BJ (cell line): Measurements from ENCODE around the gene BBX. TPM values are rescaled to one million over a fixed set of nuclear protein-coding genes. Genes with fewer than 3 reads are reported as not detected.
"Not testable (repeated sequence)": the region's sequence is repeated elsewhere in the genome, so short reads cannot be mapped to it uniquely, and the experiment has no call there.

ENCODE experiments used
- CTCF ChIA-PET: fragments of 350-600 bp; formaldehyde crosslinking; extraction: SDS; loops from one replicate; lab custom pipeline; 2021; ENCODE audit warnings: antibody characterized with exemption, inconsistent platforms; lab: Yijun Ruan, JAX
- POLR2A ChIA-PET: fragments of 300-600 bp; sonication (Branson Sonifier 250); formaldehyde crosslinking; extraction: SDS; loops from one replicate; lab custom pipeline; 2021; ENCODE audit warnings: antibody characterized with exemption; lab: Charles Lee
- DNase-seq: peaks from one replicate; pipeline ENCODE4 v3.0.0-alpha.2; 2011; ENCODE audit warnings: low read depth
- H3K27me3 ChIP-seq: 2 replicates; pipeline ENCODE4 v1.6.0; 2011; ENCODE audit warnings: low read length; ENCODE audit not compliant: control insufficient read depth, insufficient read depth
- H3K36me3 ChIP-seq: 2 replicates; pipeline ENCODE4 v1.5.1; 2011; ENCODE audit warnings: low read length; ENCODE audit not compliant: control insufficient read depth, insufficient read depth
- H3K4me3 ChIP-seq: 2 replicates; pipeline ENCODE4 v1.5.1; 2011; ENCODE audit warnings: low read depth, mild to moderate bottlenecking, control low read depth, low read length
- CTCF ChIP-seq: IDR thresholded peaks from 2 replicates; pipeline ENCODE4 v1.5.1; 2011; ENCODE audit warnings: low read depth, mild to moderate bottlenecking, control low read depth, inconsistent platforms, low read length, moderate library complexity; ENCODE audit not compliant: insufficient read depth
- polyA plus RNA-seq: library from polyadenylated mRNA; depleted of rRNA; stranded (reverse); fragments of >200 nt; gene quantifications from 2 replicates; pipeline ENCODE4 v1.2.3, GENCODE V29; 2011

BBX gene
- polyA plus RNA-seq, 1 experiment: 47.6 TPM

- ChIA-PET CTCF (interaction anchor here (1.0 to 1.1 kb wide), 2 partner anchors 19 to 67 kb away, joined by 3 read pairs; no protein-coding TSS in a partner anchor), POLR2A (no interaction called here)
- TF ChIP-seq CTCF: no peak
- Histone ChIP-seq H3K4me3 (no peak overlapping the region), H3K36me3 (no peaks in the 10 kb centered on the region), H3K27me3 (no peaks in the 10 kb centered on the region)
- no peak for DNase-seq
These were observed 304.0 kb downstream of the BBX start for GRCh38 chr3:107826727-107827126.

DNA sequence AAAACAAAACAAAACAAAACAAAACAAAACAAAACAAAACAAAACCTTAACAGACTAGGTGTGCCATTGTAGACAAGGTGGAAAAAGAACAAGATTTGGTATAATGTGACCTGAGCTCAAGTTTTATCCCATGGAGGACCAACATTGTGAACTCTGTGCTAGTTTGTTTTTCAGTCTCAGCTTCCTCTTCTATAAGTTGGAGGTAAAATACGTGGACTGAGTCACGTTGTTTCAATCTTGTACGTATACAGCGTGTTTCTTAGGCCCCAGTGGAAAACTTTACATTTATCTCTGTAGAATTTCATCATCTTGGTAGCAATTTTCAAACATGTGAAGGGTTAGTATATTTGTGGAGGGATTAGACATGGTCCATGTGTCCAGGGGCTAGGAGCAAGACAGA is 306.4 kb downstream of the BBX start:
- H3K36me3 ChIP-seq: no peaks in the 10 kb centered on the region
- H3K4me3 ChIP-seq: no peak overlapping the region
- DNase-seq: no peak
- POLR2A ChIA-PET: no interaction called here
- no peak for TF ChIP-seq CTCF
- CTCF ChIA-PET: no interaction called here
- H3K27me3 ChIP-seq: no peaks in the 10 kb centered on the region

- Histone ChIP-seq H3K36me3 (no peaks in the 10 kb centered on the region), H3K27me3 (no peaks in the 10 kb centered on the region), H3K4me3 (no peak overlapping the region)
- ChIA-PET POLR2A (no interaction called here), CTCF (interaction anchor here (0.8 kb wide), 1 partner anchor 14 kb away, joined by 3 read pairs; no protein-coding TSS in a partner anchor)
- DNase-seq: no peak
- no peak for TF ChIP-seq CTCF
These were observed 308.8 kb downstream of the BBX start for GRCh38 chr3:107831590-107831989.

DNA sequence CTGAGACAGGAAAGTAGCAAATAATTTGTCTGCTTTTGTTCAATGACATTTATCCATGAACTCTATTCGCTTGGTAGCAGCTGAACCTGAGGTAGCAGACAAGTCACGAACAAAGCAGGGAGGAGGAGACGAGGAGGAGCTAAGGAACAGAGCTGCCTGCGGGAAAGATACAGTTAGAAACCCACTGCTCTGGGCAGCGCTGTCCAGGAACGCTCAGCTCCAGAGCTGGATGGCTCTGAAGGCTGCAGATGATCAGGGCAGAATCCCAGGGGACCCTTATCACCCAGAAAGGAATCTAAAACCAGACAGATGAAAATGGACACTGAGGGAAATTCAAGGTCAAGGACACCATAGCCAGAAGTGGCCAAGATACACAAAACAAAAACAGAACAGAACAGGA is 310.3 kb downstream of the BBX start:
- Histone ChIP-seq H3K4me3 (no peak overlapping the region), H3K27me3 (no peaks in the 10 kb centered on the region), H3K36me3 (no peaks in the 10 kb centered on the region)
- CTCF ChIA-PET: interaction anchor here (1.0 to 1.5 kb wide), 3 partner anchors 13 to 21 kb away, joined by 3 read pairs; no protein-coding TSS in a partner anchor
- POLR2A ChIA-PET: no interaction called here
- no peak for DNase-seq
- TF ChIP-seq CTCF: no peak

DNA sequence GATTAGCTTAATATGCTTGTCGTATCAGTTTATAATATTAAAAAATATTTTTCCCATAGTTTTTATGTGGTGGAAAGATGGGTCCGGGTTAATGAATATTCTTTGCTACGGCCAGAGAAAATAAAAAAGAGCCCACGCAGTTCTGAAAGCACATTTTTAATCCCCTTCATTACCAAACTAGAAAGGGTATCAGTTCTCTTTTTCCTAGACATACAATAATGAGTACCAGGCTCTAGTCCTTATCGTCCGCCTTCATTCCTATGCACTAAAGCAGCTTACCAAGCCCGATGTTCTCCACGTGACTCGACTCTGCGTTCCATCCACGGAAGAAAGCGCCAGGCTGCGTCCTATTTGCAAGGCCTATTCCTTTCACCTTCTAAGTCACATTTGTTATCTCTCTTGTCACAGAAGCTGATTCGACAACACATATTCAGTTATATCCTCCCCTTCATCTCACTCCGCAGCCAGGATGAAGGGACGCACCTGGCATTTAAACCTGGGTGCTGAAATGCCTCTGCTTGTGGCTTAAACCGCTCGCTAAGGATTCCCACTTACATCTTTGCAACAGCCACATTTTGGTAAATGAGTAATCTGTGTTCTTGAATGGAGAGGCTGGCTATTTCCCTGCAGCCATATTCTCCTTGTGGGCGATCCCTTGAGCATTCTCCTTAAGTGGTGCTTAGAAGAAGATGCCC is 311.1 kb downstream of the BBX start:
- ChIA-PET POLR2A (no interaction called here), CTCF (interaction anchor here (1.2 to 3.9 kb wide), 4 partner anchors 12 to 21 kb away, joined by 3 to 11 read pairs (median 3); no protein-coding TSS in a partner anchor)
- H3K4me3 ChIP-seq: no peak overlapping the region
- H3K36me3 ChIP-seq: no peaks in the 10 kb centered on the region
- DNase-seq: no peak
- TF ChIP-seq CTCF: no peak
- H3K27me3 ChIP-seq: no peaks in the 10 kb centered on the region

DNA sequence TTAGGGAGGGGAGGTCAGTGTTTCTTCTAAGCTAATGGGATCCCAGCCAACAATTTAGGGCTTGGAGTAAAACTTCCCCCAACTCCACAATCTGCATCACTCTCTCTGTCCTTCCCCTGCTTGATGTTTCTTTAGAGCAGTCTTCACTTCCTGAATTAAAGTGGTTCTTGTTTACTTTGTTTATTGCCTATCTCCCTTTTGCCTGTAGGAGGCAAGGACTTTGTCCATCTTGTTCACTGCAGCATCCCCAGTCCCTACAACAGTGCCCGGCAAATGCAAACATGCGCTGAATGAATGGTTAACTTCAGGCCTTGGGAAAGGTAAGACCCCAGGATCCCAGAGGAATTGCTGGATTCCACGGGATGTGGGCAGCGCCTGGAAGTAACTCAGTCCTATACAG is 312.2 kb downstream of the BBX start:
- H3K4me3 ChIP-seq, DNase-seq, POLR2A ChIA-PET, H3K27me3 ChIP-seq, H3K36me3 ChIP-seq: not testable (repeated sequence)
- CTCF ChIA-PET: interaction anchor here (1.4 to 3.9 kb wide), 3 partner anchors 11 to 15 kb away, joined by 3 to 11 read pairs (median 6); no protein-coding TSS in a partner anchor
